A549 (cell line): Measurements from ENCODE around the gene ATRN. TPM values are rescaled to one million over a fixed set of nuclear protein-coding genes. Genes with fewer than 3 reads are reported as not detected.

Source experiments
- ATAC-seq, 2 experiments: fragments of 200-7000 bp in 1 of 2; fragments of >200 bp in 1 of 2; cut with Nextera tagmentation in 1 of 2; cut with Tn5 transposase in 1 of 2; 3 replicates each; pipeline versions ENCODE4 v1.8.0 to v1.9.1; 2018 to 2020; ENCODE audit warnings: mild to moderate bottlenecking in 1 of 2, moderate library complexity in 1 of 2
- CTCF ChIA-PET: fragments of 300-600 bp; sonication (Branson Sonifier 250); formaldehyde crosslinking; extraction: SDS; loops from one replicate; lab custom pipeline; 2021; ENCODE audit warnings: antibody characterized with exemption, inconsistent platforms; lab: Yijun Ruan, JAX
- POLR2A ChIA-PET: fragments of 350-600 bp; formaldehyde crosslinking; extraction: SDS; loops from one replicate; lab custom pipeline; 2021; ENCODE audit warnings: antibody characterized with exemption, inconsistent platforms; lab: Yijun Ruan, JAX
- DNase-seq, 2 experiments: peaks; one replicate each; pipeline versions ENCODE4 v3.0.0 to v3.0.0-alpha.2; 2011 to 2016; ENCODE audit warnings: low read depth in 1 of 2, low spot score in 1 of 2
- FAIRE-seq: peaks from 2 replicates; lab custom pipeline; 2011; peaks lifted over from hg19 to GRCh38; lab: Jason Lieb, UNC
- H3K27ac ChIP-seq, 2 experiments: fragments of >200 bp; sonication (Bioruptor Twin); formaldehyde crosslinking; 3 replicates each; pipeline ENCODE4 v1.5.1; 2016 to 2017
- H3K4me1 ChIP-seq: fragments of >200 bp; sonication (Bioruptor Twin); formaldehyde crosslinking; 3 replicates; pipeline ENCODE4 v1.6.1; 2016
- H3K4me2 ChIP-seq: fragments of >200 bp; sonication (Bioruptor Twin); formaldehyde crosslinking; 3 replicates; pipeline ENCODE4 v1.6.1; 2016
- H3K4me3 ChIP-seq: fragments of >200 bp; sonication (Bioruptor Twin); formaldehyde crosslinking; 3 replicates; pipeline ENCODE4 v1.5.1; 2016
- H3K9me3 ChIP-seq: fragments of >200 bp; sonication (Bioruptor Twin); formaldehyde crosslinking; 3 replicates; pipeline ENCODE4 v1.6.1; 2016
- CBX2 ChIP-seq: fragments of 200-600 bp; sonication (generic); IDR thresholded peaks from 2 replicates; pipeline ENCODE4 v1.6.1; 2016; ENCODE audit warnings: low read depth, mild to moderate bottlenecking, borderline replicate concordance
- CEBPB ChIP-seq, 2 experiments: fragments of >200 bp in 1 of 2; sonication (Bioruptor Twin) in 1 of 2; formaldehyde crosslinking in 1 of 2; IDR thresholded peaks; 2 replicates each; pipeline ENCODE4 v1.6.1; 2012 to 2016
- EHF ChIP-seq: fragments of 250-450 bp; sonication (Bioruptor Pico); IDR thresholded peaks from 2 replicates; pipeline ENCODE4 v1.5.0; 2020; ENCODE audit warnings: mild to moderate bottlenecking
- ESRRA ChIP-seq: fragments of 150-350 bp; IDR thresholded peaks from 2 replicates; pipeline ENCODE4 v1.6.1; 2014; ENCODE audit warnings: mild to moderate bottlenecking, low read length, borderline replicate concordance
- FOSB ChIP-seq: fragments of 250-450 bp; sonication (Bioruptor Pico); IDR thresholded peaks from 2 replicates; pipeline ENCODE4 v1.5.0; 2020; ENCODE audit warnings: mild to moderate bottlenecking, moderate library complexity
- FOSL2 ChIP-seq, 2 experiments: fragments of 450-650 bp in 1 of 2; fragments of >200 bp in 1 of 2; sonication (Bioruptor Twin) in 1 of 2; formaldehyde crosslinking; IDR thresholded peaks; 2 replicates each; pipeline versions ENCODE4 v1.5.0 to v1.6.1; 2016 to 2020; ENCODE audit warnings: mild to moderate bottlenecking in 1 of 2, moderate library complexity in 1 of 2
- GATA3 ChIP-seq: IDR thresholded peaks from 2 replicates; pipeline ENCODE4 v1.6.1; 2012; ENCODE audit warnings: borderline replicate concordance
- HES2 ChIP-seq: fragments of >200 bp; sonication (Bioruptor Twin); formaldehyde crosslinking; IDR thresholded peaks from 2 replicates; pipeline ENCODE4 v1.6.1; 2016
- HOXA7 ChIP-seq: fragments of 250-450 bp; sonication (Bioruptor Pico); IDR thresholded peaks from 2 replicates; pipeline ENCODE4 v1.5.0; 2020; ENCODE audit warnings: mild to moderate bottlenecking, moderate library complexity
- MAFK ChIP-seq: fragments of 450-650 bp; IDR thresholded peaks from 2 replicates; pipeline ENCODE4 v1.6.1; 2014; ENCODE audit not compliant: partially characterized antibody
- MAZ ChIP-seq: fragments of 150-350 bp; IDR thresholded peaks from 2 replicates; pipeline ENCODE4 v1.6.1; 2014; ENCODE audit warnings: antibody characterized with exemption, low read depth, low read length, borderline replicate concordance
- NFE2L2 ChIP-seq: fragments of 150-350 bp; conservative IDR thresholded peaks from 2 replicates; pipeline ENCODE4 v1.6.1; 2014; ENCODE audit warnings: low read length
- PBX3 ChIP-seq: IDR thresholded peaks from 2 replicates; pipeline ENCODE4 v1.6.1; 2012
- PHF8 ChIP-seq: fragments of 200-600 bp; sonication (generic); IDR thresholded peaks from 2 replicates; pipeline ENCODE4 v1.6.1; 2016; ENCODE audit warnings: low read depth, mild to moderate bottlenecking, antibody characterized with exemption, moderate library complexity, borderline replicate concordance
- RFX5 ChIP-seq: fragments of 450-650 bp; IDR thresholded peaks from 2 replicates; pipeline ENCODE4 v1.7.1; 2014; ENCODE audit warnings: antibody characterized with exemption, mild to moderate bottlenecking, moderate library complexity
- RNF2 ChIP-seq: fragments of 200-600 bp; sonication (generic); IDR thresholded peaks from 2 replicates; pipeline ENCODE4 v1.6.1; 2016; ENCODE audit warnings: low read depth, mild to moderate bottlenecking, antibody characterized with exemption, moderate library complexity, borderline replicate concordance
- SMC3 ChIP-seq: fragments of >200 bp; sonication (Bioruptor Twin); formaldehyde crosslinking; IDR thresholded peaks from 3 replicates; pipeline ENCODE4 v1.6.1; 2018; ENCODE audit warnings: inconsistent platforms
- SREBF2 ChIP-seq: fragments of 450-650 bp; IDR thresholded peaks from 2 replicates; pipeline ENCODE4 v1.6.1; 2014; ENCODE audit warnings: mild to moderate bottlenecking, moderate library complexity
- TP53 ChIP-seq: fragments of 250-450 bp; sonication (Bioruptor Pico); IDR thresholded peaks from 2 replicates; pipeline ENCODE4 v1.5.0; 2021; ENCODE audit warnings: mild to moderate bottlenecking, moderate library complexity
- USF2 ChIP-seq: fragments of 450-650 bp; IDR thresholded peaks from 2 replicates; pipeline ENCODE4 v1.6.1; 2014; ENCODE audit warnings: antibody characterized with exemption
- ZC3H11A ChIP-seq: fragments of 450-650 bp; IDR thresholded peaks from 2 replicates; pipeline ENCODE4 v1.6.1; 2014; ENCODE audit warnings: antibody characterized with exemption, mild to moderate bottlenecking
- ZFP36 ChIP-seq: fragments of 450-650 bp; IDR thresholded peaks from 2 replicates; pipeline ENCODE4 v1.6.1; 2014; ENCODE audit warnings: borderline replicate concordance; ENCODE audit not compliant: partially characterized antibody
- WGBS: methylation state at CpG from one replicate; pipeline ENCODE4 v1.1.6; 2017; ENCODE audit errors: missing lambda C conversion rate; 5-methylcytosine and 5-hydroxymethylcytosine counted together
- polyA plus RNA-seq, 4 experiments: library from polyadenylated mRNA; depleted of rRNA in 3 of 4; stranded (reverse); fragments of >200 nt; fragmentation: RNase III in 1 of 4; extraction: RNeasy Plus Mini Kit Qiagen cat#74134 plus additional on column Dnase treatment in 1 of 4; gene quantifications; 2 replicates in 3 of 4; 3 replicates in 1 of 4; pipeline ENCODE4 v1.2.3, GENCODE V29; 2011 to 2017
- TF ChIP-seq, protein P1 (sequence below): fragments of >200 bp; sonication (Bioruptor Twin); formaldehyde crosslinking; IDR thresholded peaks from 3 replicates; pipeline ENCODE4 v1.6.1; 2016

ATRN gene
- polyA plus RNA-seq, 2 of the 4 experiments (the other 2 are of a cell fraction) = 21.3 to 58.7 TPM

DNA sequence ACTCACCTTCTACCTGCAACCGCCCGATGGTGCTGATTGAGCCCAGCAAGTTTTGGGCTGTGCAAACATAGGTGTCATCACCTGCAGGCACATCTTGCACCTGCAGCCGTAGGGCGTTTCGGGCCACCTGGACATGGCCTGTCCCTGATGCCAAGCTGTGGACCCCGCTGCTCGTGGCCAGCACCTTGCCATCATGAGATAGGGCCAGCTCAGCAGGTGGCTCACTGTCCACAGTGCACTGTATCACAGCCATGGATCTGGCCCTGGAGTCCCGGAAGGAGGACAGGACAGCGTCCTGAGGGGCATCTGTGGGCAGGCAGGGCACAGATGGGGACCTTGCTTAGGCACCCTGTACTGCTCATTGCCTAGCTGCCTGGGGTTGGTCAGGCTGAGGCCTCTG is 221.1 kb downstream of the ATRN start:
- ATAC-seq (0 out of 6 replicates have a peak, but pooled peaks of 1 of the 2 experiments have one; percentile 11), DNase-seq (no peak), FAIRE-seq (no peak)
- POLR2A ChIA-PET = no interaction called here
- Histone ChIP-seq H3K4me2 (no peak overlapping the region), H3K4me1 (peaks cover 4% of the 10 kb centered on the region; the same call in 2 of the 3 replicates), H3K27ac (no peak overlapping the region), H3K4me3 (no peak overlapping the region), H3K9me3 (0 out of 3 replicates have a peak, but pooled peaks cover 2% of the 10 kb centered on the region)
- TF ChIP-seq FOSL2 (IDR thresholded peaks at IDR 0.05) (no peak), FOSL2 (CRISPR knock-in tag; IDR thresholded peaks at IDR 0.05) (no peak), PBX3 (no peak), SREBF2 (no peak), PHF8 (no peak), TP53 (CRISPR knock-in tag) (no peak), CEBPB (IDR thresholded peaks at IDR 0.05) (no peak)
- TF ChIP-seq, protein P1, sequence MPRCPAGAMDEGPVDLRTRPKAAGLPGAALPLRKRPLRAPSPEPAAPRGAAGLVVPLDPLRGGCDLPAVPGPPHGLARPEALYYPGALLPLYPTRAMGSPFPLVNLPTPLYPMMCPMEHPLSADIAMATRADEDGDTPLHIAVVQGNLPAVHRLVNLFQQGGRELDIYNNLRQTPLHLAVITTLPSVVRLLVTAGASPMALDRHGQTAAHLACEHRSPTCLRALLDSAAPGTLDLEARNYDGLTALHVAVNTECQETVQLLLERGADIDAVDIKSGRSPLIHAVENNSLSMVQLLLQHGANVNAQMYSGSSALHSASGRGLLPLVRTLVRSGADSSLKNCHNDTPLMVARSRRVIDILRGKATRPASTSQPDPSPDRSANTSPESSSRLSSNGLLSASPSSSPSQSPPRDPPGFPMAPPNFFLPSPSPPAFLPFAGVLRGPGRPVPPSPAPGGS = no peak
- WGBS = 75% methylated on average over 7 of the region's 9 CpGs
- CTCF ChIA-PET = interaction anchor here (1.6 to 61.5 kb wide), 4 partner anchors 9 to 46 kb away, joined by 4 to 2233 read pairs (median 96); partner anchors contain the start of genes ADAM33, ADISSP, HSPA12B and SIGLEC1

DNA sequence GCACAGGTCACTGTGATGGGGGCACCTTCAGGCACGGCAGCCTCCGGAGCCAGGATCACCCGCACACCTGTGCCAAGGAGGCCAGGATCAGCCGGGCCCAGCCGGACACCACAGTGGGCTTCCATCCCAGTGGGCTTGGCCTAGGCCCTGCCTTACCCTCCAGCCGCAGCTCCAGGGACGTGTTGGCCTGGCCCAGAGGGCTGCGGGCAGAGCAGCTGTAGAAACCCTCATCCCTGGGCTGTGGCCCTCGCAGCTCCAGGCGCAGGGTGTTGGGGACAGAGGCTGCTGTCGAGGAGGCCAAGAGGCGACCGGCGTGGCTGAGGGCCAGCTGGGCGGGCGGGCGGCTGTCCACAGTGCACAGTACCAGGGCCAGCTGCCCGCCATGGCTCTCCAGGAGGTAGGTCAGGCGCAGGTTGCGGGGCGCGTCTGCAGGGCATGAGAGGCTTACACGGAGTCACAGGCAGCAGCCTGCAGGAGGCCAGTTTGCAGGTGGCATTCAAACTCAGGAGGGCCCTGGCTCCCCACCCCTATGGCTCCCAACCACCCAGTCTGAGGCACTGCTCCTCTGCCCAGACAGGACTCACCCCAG is 222.0 kb downstream of the ATRN start:
- WGBS = 65% methylated on average over 14 of the region's 23 CpGs
- POLR2A ChIA-PET = no interaction called here
- Histone ChIP-seq H3K9me3 (0 out of 3 replicates have a peak, but pooled peaks cover 2% of the 10 kb centered on the region), H3K4me2 (no peak overlapping the region), H3K4me3 (no peak overlapping the region), H3K4me1 (no peaks in the 10 kb centered on the region)
- TF ChIP-seq MAZ (no peak), HOXA7 (CRISPR knock-in tag) (no peak), ZC3H11A (no peak), EHF (no peak), ZFP36 (no peak), GATA3 (no peak), FOSB (CRISPR knock-in tag) (no peak), NFE2L2 (no peak)
- TF ChIP-seq, all 56 proteins: peak for 0
- ATAC-seq = peak; percentile 2 to 10; a peak in 2 of 6 replicates
- CTCF ChIA-PET = interaction anchor here (1.6 to 61.5 kb wide), 5 partner anchors 8 to 393 kb away, joined by 4 to 2233 read pairs (median 5); partner anchors contain the start of genes ADAM33, ADISSP, HSPA12B and SIGLEC1
- DNase-seq = no peak
- no peak overlapping the region for H3K27ac ChIP-seq
- no peak for FAIRE-seq

DNA sequence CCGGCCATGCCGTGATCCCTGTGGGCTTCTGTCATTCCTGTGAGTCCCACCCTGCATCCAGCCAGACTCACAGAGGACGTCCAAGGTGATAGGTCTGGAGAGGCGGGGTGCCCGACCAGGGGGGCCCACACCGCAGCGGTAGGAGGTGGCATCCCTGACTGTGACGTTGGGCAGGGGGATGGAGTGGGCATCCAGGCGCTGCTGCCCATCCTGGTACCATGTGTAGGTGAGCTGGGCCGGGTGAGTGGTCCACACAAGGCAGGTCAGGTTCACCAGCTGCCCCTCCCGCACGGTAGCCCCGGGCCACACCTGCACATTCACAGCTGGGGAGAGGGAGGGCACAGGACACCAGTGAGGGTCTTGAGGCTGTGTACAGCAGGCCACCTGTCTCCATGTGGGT is 222.6 kb downstream of the ATRN start:
- ATAC-seq = no peak
- Histone ChIP-seq H3K4me2 (no peak overlapping the region), H3K4me1 (no peaks in the 10 kb centered on the region), H3K27ac (no peak overlapping the region), H3K4me3 (no peak overlapping the region)
- no peak for DNase-seq
- POLR2A ChIA-PET = no interaction called here
- no peak for TF ChIP-seq HOXA7 (CRISPR knock-in tag)
- TF ChIP-seq ZC3H11A = no peak
- no peak for TF ChIP-seq TP53 (CRISPR knock-in tag)
- TF ChIP-seq, all 56 proteins: peak for 0
- CTCF ChIA-PET = interaction anchor here (0.7 to 61.5 kb wide), 4 partner anchors 13 to 393 kb away, joined by 3 to 2233 read pairs (median 96); partner anchors contain the start of genes ADAM33, ADISSP, HSPA12B and SIGLEC1
- no peak for FAIRE-seq
- H3K9me3 ChIP-seq = 0 out of 3 replicates have a peak, but pooled peaks cover 2% of the 10 kb centered on the region
- WGBS = 53% methylated on average over 13 of the region's 13 CpGs

- H3K4me1 ChIP-seq = no peaks in the 10 kb centered on the region
- CTCF ChIA-PET = interaction anchor here (0.7 to 61.5 kb wide), 6 partner anchors 7 to 124 kb away, joined by 3 to 2233 read pairs (median 6); partner anchors contain the start of genes ADAM33, ADISSP, HSPA12B and SIGLEC1
- ATAC-seq (no peak), FAIRE-seq (no peak), DNase-seq (no peak)
- 0 out of 3 replicates have a peak, but pooled peaks cover 2% of the 10 kb centered on the region for H3K9me3 ChIP-seq
- H3K4me3 ChIP-seq = no peak overlapping the region
- no peak overlapping the region for H3K4me2 ChIP-seq
- TF ChIP-seq USF2 = no peak
- no peak for TF ChIP-seq RFX5
- TF ChIP-seq HES2 = no peak
- TF ChIP-seq HOXA7 (CRISPR knock-in tag) = no peak
- no peak for TF ChIP-seq CBX2
- TF ChIP-seq SMC3 = no peak
- no peak for TF ChIP-seq MAFK
- TF ChIP-seq, protein P1 = no peak
- no peak for TF ChIP-seq ESRRA
- TF ChIP-seq RNF2 = no peak
- H3K27ac ChIP-seq = no peak overlapping the region
- POLR2A ChIA-PET = no interaction called here
- 87% methylated on average over 4 of the region's 5 CpGs for WGBS
Measured at GRCh38 chr20:3694864-3695263, 224.0 kb downstream of the ATRN start.
